Tibial artery (tissue), 4 donors: ENCODE data around the gene CD96.

Experiments
- DNase-seq, 2 donors: peaks; one replicate each; pipeline ENCODE4 v3.0.0-alpha.2; 2019
- H3K27ac ChIP-seq, 2 donors: fragments of 200-600 bp; sonication (generic) in 1 of 2; 1 replicate in 1 of 2; 2 replicates in 1 of 2; pipeline ENCODE4 v1.5.1; 2018 to 2019; ENCODE audit warnings: mild to moderate bottlenecking in 1 of 2
- H3K27me3 ChIP-seq, 2 donors: fragments of 200-600 bp; sonication (generic) in 1 of 2; one replicate each; pipeline versions ENCODE4 v1.5.1 to v1.6.0; 2016 to 2019
- H3K36me3 ChIP-seq, 3 donors: fragments of 200-600 bp; sonication (generic) in 2 of 3; one replicate each; pipeline ENCODE4 v1.5.1; 2016 to 2019; ENCODE audit warnings: mild to moderate bottlenecking in 2 of 3
- H3K4me1 ChIP-seq, 4 donors: fragments of 200-600 bp; sonication (generic) in 2 of 4; 1 replicate in 3 of 4; 2 replicates in 1 of 4; pipeline ENCODE4 v1.5.1; 2016 to 2019
- H3K4me3 ChIP-seq, 2 donors: fragments of 200-600 bp; sonication (generic) in 1 of 2; 1 replicate in 1 of 2; 2 replicates in 1 of 2; pipeline ENCODE4 v1.5.1; 2018 to 2019; ENCODE audit warnings: mild to moderate bottlenecking in 2 of 2
- H3K9me3 ChIP-seq, 3 donors: fragments of 200-600 bp; sonication (generic) in 1 of 3; one replicate each; pipeline ENCODE4 v1.5.1; 2016 to 2019
- intact Hi-C: fragments of 100-400 bp; cut with DNase I; formaldehyde crosslinking; loops from one replicate; pipeline ENCODE4 v1.15.0; 2023; ENCODE audit warnings: low total_unique reads
- TF ChIP-seq, protein P1 (sequence below), 2 experiments: fragments of 200-600 bp in 1 of 2; fragments of 450-650 bp in 1 of 2; IDR thresholded peaks; one replicate each; pipeline ENCODE4 v1.5.1; 2017 to 2019; ENCODE audit warnings: antibody characterized with exemption in 2 of 2, mild to moderate bottlenecking in 1 of 2, moderate library complexity in 1 of 2

The CD96 gene

DNA sequence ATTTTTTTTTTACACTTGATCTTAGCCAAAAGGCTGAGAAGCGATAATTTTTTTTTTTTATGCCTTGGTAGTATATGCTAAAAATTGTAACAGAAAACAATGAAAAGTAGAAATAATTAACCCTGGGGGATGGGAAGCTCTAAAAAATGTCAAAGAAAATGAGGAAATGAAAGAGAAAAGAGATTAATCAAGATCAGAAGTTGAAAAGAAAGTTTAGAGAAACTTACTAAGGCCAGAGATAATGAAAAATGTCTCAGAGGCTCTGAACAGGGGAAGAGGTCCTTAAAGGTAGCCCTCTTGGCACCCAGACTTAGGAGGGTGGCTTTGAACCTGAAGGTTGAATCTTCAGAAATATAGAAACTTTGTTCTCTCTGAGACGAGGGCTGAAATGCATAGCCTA, 111.8 kb downstream of the CD96 start:
- DNase-seq = no peak
- TF ChIP-seq, protein P1, sequence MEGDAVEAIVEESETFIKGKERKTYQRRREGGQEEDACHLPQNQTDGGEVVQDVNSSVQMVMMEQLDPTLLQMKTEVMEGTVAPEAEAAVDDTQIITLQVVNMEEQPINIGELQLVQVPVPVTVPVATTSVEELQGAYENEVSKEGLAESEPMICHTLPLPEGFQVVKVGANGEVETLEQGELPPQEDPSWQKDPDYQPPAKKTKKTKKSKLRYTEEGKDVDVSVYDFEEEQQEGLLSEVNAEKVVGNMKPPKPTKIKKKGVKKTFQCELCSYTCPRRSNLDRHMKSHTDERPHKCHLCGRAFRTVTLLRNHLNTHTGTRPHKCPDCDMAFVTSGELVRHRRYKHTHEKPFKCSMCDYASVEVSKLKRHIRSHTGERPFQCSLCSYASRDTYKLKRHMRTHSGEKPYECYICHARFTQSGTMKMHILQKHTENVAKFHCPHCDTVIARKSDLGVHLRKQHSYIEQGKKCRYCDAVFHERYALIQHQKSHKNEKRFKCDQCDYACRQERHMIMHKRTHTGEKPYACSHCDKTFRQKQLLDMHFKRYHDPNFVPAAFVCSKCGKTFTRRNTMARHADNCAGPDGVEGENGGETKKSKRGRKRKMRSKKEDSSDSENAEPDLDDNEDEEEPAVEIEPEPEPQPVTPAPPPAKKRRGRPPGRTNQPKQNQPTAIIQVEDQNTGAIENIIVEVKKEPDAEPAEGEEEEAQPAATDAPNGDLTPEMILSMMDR (IDR thresholded peaks at IDR 0.05) = no peak

DNA sequence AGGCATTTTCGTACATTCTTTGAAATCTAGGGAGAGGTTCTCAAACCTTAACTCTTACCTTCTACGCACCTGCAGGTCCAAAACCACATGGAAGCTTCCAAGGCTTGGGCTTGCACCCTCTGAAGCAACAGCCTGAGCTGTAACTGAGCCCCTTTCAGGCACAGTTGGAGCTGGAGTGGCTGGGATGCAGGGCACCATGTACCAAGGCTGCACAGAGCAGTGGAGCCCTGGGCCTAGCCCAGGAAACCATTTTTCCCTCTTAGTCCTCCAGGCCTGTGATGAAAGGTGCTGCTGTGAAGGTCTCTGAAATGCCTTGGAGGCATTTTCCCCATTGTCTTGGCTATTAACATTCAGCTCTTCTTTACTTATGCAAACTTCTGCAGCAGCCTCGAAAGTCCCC, 120.0 kb downstream of the CD96 start:
- Histone ChIP-seq H3K27ac (no peak overlapping the region), H3K36me3 (no peaks in the 10 kb centered on the region), H3K4me1 (no peaks in the 10 kb centered on the region), H3K9me3 (no peaks in the 10 kb centered on the region), H3K4me3 (no peak overlapping the region), H3K27me3 (no peaks in the 10 kb centered on the region)
- no peak for DNase-seq
- intact Hi-C loops = no loop called here
- TF ChIP-seq, protein P1 (IDR thresholded peaks at IDR 0.05) = no peak

More for the DNA sequence above, 111.8 kb downstream of the CD96 start:
- intact Hi-C loops = no loop called here
- no peaks in the 10 kb centered on the region for H3K4me1 ChIP-seq
- H3K27ac ChIP-seq = no peak overlapping the region
- no peaks in the 10 kb centered on the region for H3K36me3 ChIP-seq
- no peaks in the 10 kb centered on the region for H3K9me3 ChIP-seq
- peaks cover 0 to 18% of the 10 kb centered on the region in 2 donors for H3K27me3 ChIP-seq
- H3K4me3 ChIP-seq = no peak overlapping the region

DNA sequence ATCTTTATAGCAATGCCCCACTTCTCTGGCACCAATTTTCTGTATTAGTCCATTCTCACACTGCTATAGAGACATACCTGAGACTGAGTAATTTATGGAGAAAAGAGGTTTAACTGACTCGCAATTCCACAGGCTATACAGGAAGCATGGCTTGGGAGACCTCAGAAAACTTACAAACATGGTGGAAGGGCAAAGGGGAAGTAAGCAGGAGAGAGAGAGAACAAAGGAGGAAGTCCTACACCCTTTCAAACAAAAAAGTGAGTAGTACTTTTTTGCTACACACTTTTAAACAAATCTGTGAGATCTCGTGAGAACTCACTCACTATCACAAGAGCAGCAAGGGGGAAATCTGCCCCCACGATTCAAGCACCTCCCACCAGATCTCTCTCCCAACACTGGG, 120.9 kb downstream of the CD96 start:
- no peaks in the 10 kb centered on the region for H3K9me3 ChIP-seq
- TF ChIP-seq, protein P1 (IDR thresholded peaks at IDR 0.05) = no peak
- intact Hi-C loops = no loop called here

DNA sequence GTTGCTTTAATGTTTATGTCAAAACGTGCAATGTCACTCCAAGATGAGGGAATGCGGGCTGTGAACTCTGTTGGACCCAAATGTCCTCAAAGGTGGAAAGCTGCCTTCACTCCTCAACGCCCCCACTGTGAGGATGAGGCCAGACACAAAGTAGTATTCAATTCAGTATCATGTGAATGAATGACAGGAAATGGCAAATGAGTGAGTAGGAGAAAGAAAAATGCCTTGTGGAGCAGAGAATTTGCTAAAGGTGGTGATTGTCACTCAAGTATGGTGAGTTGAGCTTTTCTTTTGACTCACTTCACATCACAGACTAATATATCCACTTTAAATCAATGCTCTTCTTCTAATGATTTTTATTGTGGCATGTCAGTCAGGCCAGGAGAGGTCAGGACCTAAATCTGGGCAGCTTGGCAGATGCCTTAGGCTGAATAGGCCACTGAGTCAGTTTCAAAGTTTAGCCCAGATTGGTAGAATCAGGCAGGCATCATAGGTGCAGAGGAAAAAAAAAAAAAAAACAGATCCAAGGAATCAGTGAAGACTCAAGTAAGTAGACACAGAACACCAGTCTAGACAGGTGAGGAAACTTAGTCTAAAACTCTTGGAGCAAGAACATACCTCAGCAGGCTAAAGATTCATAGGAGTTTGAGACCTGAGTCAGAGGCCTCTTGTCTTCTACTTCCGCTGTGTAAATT, 124.2 kb downstream of the CD96 start:
- no peak overlapping the region for H3K27ac ChIP-seq
- no peak overlapping the region for H3K4me3 ChIP-seq
- no peaks in the 10 kb centered on the region for H3K36me3 ChIP-seq
- H3K27me3 ChIP-seq = no peaks in the 10 kb centered on the region
- H3K4me1 ChIP-seq = no peaks in the 10 kb centered on the region
- no peak for DNase-seq
- intact Hi-C loops = loop anchor here (5.0 kb wide), 1 partner anchor 346 kb away; no protein-coding TSS in a partner anchor
- H3K9me3 ChIP-seq = no peaks in the 10 kb centered on the region
- TF ChIP-seq, protein P1 (IDR thresholded peaks at IDR 0.05) = no peak

More for the DNA sequence above, 120.9 kb downstream of the CD96 start:
- DNase-seq = no peak
- H3K36me3 ChIP-seq = no peaks in the 10 kb centered on the region
- H3K4me1 ChIP-seq = no peaks in the 10 kb centered on the region
- H3K27ac ChIP-seq = no peak overlapping the region
- H3K27me3 ChIP-seq = no peaks in the 10 kb centered on the region
- H3K4me3 ChIP-seq = no peak overlapping the region

DNA sequence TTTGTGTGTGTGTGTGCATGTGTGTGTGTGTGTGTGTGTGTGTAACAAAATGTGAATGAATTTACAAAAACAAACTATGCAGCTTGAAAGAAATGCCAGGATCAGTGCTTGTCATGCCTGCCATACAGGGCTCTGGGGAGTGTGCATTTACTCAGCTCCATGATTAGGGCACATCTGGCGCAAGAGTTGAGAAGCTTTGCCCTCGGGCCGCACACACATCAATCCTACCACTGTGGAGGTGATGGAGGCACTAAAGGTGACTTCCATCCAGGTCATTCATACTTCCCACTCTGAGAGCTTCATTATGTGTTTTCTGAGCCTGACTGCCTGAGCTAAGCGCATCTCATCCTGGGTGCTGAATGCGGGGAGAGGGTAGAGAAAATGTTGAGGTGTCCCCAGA, 125.2 kb downstream of the CD96 start:
- Histone ChIP-seq H3K27me3 (no peaks in the 10 kb centered on the region), H3K4me1 (no peaks in the 10 kb centered on the region), H3K9me3 (no peaks in the 10 kb centered on the region), H3K4me3 (no peak overlapping the region), H3K27ac (no peak overlapping the region), H3K36me3 (no peaks in the 10 kb centered on the region)
- TF ChIP-seq, protein P1 (IDR thresholded peaks at IDR 0.05) = no peak
- DNase-seq = no peak
- intact Hi-C loops = loop anchor here (5.0 kb wide), 1 partner anchor 345 kb away; no protein-coding TSS in a partner anchor
